Measurements from ENCODE around the gene SLC25A51. TPM values are rescaled to one million over a fixed set of nuclear protein-coding genes. Genes with fewer than 3 reads are reported as not detected.

SLC25A51 gene
- total and polyA plus RNA-seq, 12 donors = 7.0 to 26.5 (median 19.9) TPM

DNA sequence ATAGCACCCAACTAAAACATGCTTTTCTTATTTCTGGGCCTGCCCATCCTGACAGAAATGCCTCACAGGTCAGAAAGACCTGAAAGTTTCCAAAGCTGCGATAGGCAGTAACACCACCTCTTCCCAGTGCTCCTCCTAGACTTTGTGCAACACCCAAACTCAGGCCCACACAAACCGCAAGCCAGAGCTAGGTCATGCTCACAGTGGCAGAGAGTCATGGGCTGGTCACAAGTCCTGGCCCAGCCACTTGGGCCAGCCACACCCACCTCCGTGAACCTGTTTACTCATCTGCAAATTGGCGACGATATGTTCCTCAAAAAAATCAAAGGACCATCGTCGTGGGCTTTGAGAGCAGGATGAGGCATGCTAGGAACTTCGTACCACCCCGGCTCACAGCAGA is 44.0 kb upstream of the SLC25A51 start:
- H3K27me3 ChIP-seq = no peaks in the 10 kb centered on the region
- TF ChIP-seq, protein P1, sequence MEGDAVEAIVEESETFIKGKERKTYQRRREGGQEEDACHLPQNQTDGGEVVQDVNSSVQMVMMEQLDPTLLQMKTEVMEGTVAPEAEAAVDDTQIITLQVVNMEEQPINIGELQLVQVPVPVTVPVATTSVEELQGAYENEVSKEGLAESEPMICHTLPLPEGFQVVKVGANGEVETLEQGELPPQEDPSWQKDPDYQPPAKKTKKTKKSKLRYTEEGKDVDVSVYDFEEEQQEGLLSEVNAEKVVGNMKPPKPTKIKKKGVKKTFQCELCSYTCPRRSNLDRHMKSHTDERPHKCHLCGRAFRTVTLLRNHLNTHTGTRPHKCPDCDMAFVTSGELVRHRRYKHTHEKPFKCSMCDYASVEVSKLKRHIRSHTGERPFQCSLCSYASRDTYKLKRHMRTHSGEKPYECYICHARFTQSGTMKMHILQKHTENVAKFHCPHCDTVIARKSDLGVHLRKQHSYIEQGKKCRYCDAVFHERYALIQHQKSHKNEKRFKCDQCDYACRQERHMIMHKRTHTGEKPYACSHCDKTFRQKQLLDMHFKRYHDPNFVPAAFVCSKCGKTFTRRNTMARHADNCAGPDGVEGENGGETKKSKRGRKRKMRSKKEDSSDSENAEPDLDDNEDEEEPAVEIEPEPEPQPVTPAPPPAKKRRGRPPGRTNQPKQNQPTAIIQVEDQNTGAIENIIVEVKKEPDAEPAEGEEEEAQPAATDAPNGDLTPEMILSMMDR (IDR thresholded peaks at IDR 0.05) = no peak
- DNase-seq = no peak
- peaks cover 0 to 71% (median 12%) of the 10 kb centered on the region in 9 donors for H3K36me3 ChIP-seq
- H3K4me1 ChIP-seq = peaks cover 7 to 72% (median 43%) of the 10 kb centered on the region in 9 donors
- intact Hi-C loops (cut with DNase I) = no loop called here
- ATAC-seq = no peak
- no peaks in the 10 kb centered on the region for H3K9me3 ChIP-seq
- 86 to 87% methylated on average over 9 of the region's 9 CpGs for WGBS, 2 donors
- no peak overlapping the region for H3K4me3 ChIP-seq
- H3K27ac ChIP-seq = no peak overlapping the region

DNA sequence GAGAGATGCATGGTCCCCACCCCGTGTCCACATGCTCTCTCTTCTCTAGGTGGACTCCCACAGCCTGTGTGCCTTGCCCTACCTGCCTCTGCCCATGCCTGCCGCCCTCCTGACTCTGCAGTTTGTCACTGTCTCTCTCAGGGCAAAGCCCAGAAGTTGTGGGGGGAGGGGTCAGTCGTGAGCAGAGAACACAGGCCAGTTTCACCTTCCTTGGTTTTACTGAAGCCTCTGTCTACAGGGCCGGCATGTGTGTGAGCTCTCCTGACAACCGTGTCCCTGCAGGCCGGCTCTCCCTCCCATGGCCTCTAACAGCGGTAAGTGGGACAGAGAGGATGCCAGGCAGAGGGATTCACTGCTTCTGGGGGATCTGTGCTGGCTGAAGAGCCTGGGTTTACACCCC is 43.5 kb upstream of the SLC25A51 start:
- Histone ChIP-seq H3K9me3 (no peaks in the 10 kb centered on the region), H3K4me3 (no peak overlapping the region), H3K36me3 (peaks cover 0 to 66% (median 12%) of the 10 kb centered on the region in 9 donors), H3K27me3 (no peaks in the 10 kb centered on the region), H3K27ac (no peak overlapping the region), H3K4me1 (peaks cover 7 to 77% (median 47%) of the 10 kb centered on the region in 9 donors)
- WGBS, 2 donors = 72 to 89% methylated on average over 7 of the region's 7 CpGs
- TF ChIP-seq, protein P1 (IDR thresholded peaks at IDR 0.05) = no peak
- ATAC-seq = no peak
- intact Hi-C loops (cut with DNase I) = no loop called here
- DNase-seq = no peak

DNA sequence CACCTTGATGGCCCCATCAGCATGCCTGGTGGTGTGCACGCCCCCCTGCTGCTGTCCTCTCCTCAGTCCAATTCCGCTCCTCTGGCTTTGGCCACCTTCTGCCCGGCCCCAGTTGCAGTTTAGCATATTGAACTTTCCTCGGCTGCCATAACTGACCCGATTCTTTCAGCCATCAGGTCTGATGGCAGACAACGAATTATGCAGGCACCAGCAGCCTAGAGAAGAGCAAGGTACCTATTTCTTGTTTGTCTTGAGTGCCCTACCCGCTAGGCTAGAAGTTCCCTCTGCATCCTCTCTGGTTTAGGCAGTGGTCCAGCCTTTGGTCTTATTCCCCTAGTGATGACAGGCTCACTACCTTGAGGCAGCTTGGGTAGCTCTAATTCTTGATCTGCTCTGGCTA is 43.0 kb upstream of the SLC25A51 start:
- Histone ChIP-seq H3K9me3 (no peaks in the 10 kb centered on the region), H3K36me3 (peaks cover 0 to 61% (median 12%) of the 10 kb centered on the region in 9 donors), H3K4me1 (peaks cover 7 to 82% (median 47%) of the 10 kb centered on the region in 9 donors), H3K27ac (no peak overlapping the region), H3K4me3 (no peak overlapping the region), H3K27me3 (no peaks in the 10 kb centered on the region)
- intact Hi-C loops (cut with DNase I) = no loop called here
- TF ChIP-seq, protein P1 (IDR thresholded peaks at IDR 0.05) = no peak
- WGBS, 2 donors = 95 to 97% methylated on average over 7 of the region's 7 CpGs
- DNase-seq (no peak), ATAC-seq (no peak)

DNA sequence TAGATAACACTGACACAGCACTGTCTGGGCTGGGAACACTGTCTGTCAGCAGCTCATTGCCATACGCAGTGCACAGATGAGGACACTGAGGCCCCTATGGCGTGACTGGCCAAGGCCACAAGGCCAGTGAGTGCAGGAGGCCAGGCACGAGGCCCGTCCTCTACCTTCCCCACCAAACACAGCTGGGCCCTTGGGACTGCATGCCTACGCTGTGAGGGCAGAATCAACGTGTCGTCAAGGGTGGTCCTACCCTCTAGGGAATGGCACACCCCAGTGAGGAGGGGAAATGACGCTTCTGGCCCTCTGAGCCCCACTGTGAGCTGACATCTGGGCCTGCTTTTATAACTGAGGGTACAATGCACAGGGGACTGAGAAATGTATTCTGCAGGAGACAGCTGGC is 42.1 kb upstream of the SLC25A51 start:
- no peaks in the 10 kb centered on the region for H3K27me3 ChIP-seq
- peaks cover 0 to 60% (median 12%) of the 10 kb centered on the region in 9 donors for H3K36me3 ChIP-seq
- no peak overlapping the region for H3K27ac ChIP-seq
- no peak overlapping the region for H3K4me3 ChIP-seq
- peaks cover 3 to 75% (median 44%) of the 10 kb centered on the region in 9 donors for H3K4me1 ChIP-seq
- ATAC-seq = no peak
- intact Hi-C loops (cut with DNase I) = no loop called here
- TF ChIP-seq, protein P1 (IDR thresholded peaks at IDR 0.05) = no peak
- DNase-seq = no peak
- no peaks in the 10 kb centered on the region for H3K9me3 ChIP-seq
- 89 to 94% methylated on average over 8 of the region's 8 CpGs for WGBS, 2 donors
